Osteoblast (primary cell): ENCODE measurements around the gene FANCL. TPM values are rescaled to one million over a fixed set of nuclear protein-coding genes. Genes with fewer than 3 reads are reported as not detected.
A peak's percentile ranks its signal among the peaks of the same experiment; 100 is the strongest.

Experiments used
- DNase-seq: peaks from one replicate; pipeline ENCODE4 v3.0.0; 2011; ENCODE audit warnings: low spot score, mixed read lengths; ENCODE audit not compliant: insufficient read length; ENCODE audit errors: missing footprints
- H2AFZ ChIP-seq: 2 replicates; pipeline ENCODE4 v1.6.0; 2011; ENCODE audit warnings: mild to moderate bottlenecking, low read length
- H3K27ac ChIP-seq: 2 replicates; pipeline ENCODE4 v1.5.1; 2011; ENCODE audit warnings: mild to moderate bottlenecking, low read depth, low read length, moderate library complexity
- H3K27me3 ChIP-seq: 2 replicates; pipeline ENCODE4 v1.6.0; 2012; ENCODE audit warnings: mild to moderate bottlenecking, control low read depth, inconsistent platforms, low read length, moderate library complexity; ENCODE audit not compliant: insufficient read depth
- H3K36me3 ChIP-seq: 2 replicates; pipeline ENCODE4 v1.5.1; 2011; ENCODE audit warnings: mild to moderate bottlenecking, low read length, control low read depth, moderate library complexity; ENCODE audit not compliant: insufficient read depth
- H3K4me1 ChIP-seq: 2 replicates; pipeline ENCODE4 v1.5.1; 2011; ENCODE audit warnings: mild to moderate bottlenecking, low read length, control low read depth, moderate library complexity; ENCODE audit not compliant: insufficient read depth
- H3K4me2 ChIP-seq: 2 replicates; pipeline ENCODE4 v1.6.0; 2011; ENCODE audit warnings: mild to moderate bottlenecking, low read length; ENCODE audit not compliant: insufficient read depth
- H3K4me3 ChIP-seq: fragments of 200-600 bp; sonication (generic); 3 replicates; pipeline ENCODE4 v1.5.1; 2012; ENCODE audit warnings: mild to moderate bottlenecking, low read length, inconsistent platforms; ENCODE audit not compliant: insufficient read depth
- H3K79me2 ChIP-seq: 2 replicates; pipeline ENCODE4 v1.6.0; 2012; ENCODE audit warnings: mild to moderate bottlenecking, low read length, control low read depth, inconsistent platforms; ENCODE audit not compliant: insufficient read depth
- H3K9me3 ChIP-seq: 2 replicates; pipeline ENCODE4 v1.5.1; 2011; ENCODE audit warnings: low read depth, low read length, control low read depth
- H4K20me1 ChIP-seq: 2 replicates; pipeline ENCODE4 v1.6.0; 2012; ENCODE audit warnings: mild to moderate bottlenecking, low read length, control low read depth; ENCODE audit not compliant: insufficient read depth
- CTCF ChIP-seq: IDR thresholded peaks from 2 replicates; pipeline ENCODE4 v1.5.1; 2011; ENCODE audit warnings: mild to moderate bottlenecking, low read depth, low read length, moderate library complexity; ENCODE audit errors: extremely low read depth
- total RNA-seq: library from RNA; depleted of rRNA; stranded (reverse); fragments of >200 nt; gene quantifications from 2 replicates; pipeline ENCODE4 v1.2.3, GENCODE V29; 2012

The FANCL gene
- total RNA-seq, 1 donor, result 10.9 TPM

GRCh38 chr2:58163913-58164312 is 77.2 kb downstream of the FANCL start:
- peaks cover 9% of the 10 kb centered on the region for H3K36me3 ChIP-seq
- H3K27me3 ChIP-seq, result no peaks in the 10 kb centered on the region
- no peak for TF ChIP-seq CTCF
- H4K20me1 ChIP-seq, result no peaks in the 10 kb centered on the region
- no peak overlapping the region for H3K27ac ChIP-seq
- H2AFZ ChIP-seq, result no peak overlapping the region
- DNase-seq, result no peak
- H3K79me2 ChIP-seq, result no peaks in the 10 kb centered on the region
- H3K4me2 ChIP-seq, result no peak overlapping the region
- no peak overlapping the region for H3K4me3 ChIP-seq
- H3K9me3 ChIP-seq, result no peaks in the 10 kb centered on the region
- no peaks in the 10 kb centered on the region for H3K4me1 ChIP-seq

GRCh38 chr2:58158481-58158880 is 82.6 kb downstream of the FANCL start:
- no peak overlapping the region for H2AFZ ChIP-seq
- H4K20me1 ChIP-seq, result no peaks in the 10 kb centered on the region
- TF ChIP-seq CTCF, result no peak
- DNase-seq, result no peak
- H3K9me3 ChIP-seq, result no peaks in the 10 kb centered on the region
- H3K36me3 ChIP-seq, result peaks cover 9% of the 10 kb centered on the region
- peaks cover 17% of the 10 kb centered on the region for H3K4me1 ChIP-seq
- H3K79me2 ChIP-seq, result peaks cover 4% of the 10 kb centered on the region
- H3K4me2 ChIP-seq, result no peak overlapping the region
- H3K27ac ChIP-seq, result no peak overlapping the region
- no peak overlapping the region for H3K4me3 ChIP-seq
- no peaks in the 10 kb centered on the region for H3K27me3 ChIP-seq

GRCh38 chr2:58157754-58158153 is 83.4 kb downstream of the FANCL start:
- TF ChIP-seq CTCF, result no peak
- Histone ChIP-seq H3K4me2 (no peak overlapping the region), H4K20me1 (no peaks in the 10 kb centered on the region), H2AFZ (no peak overlapping the region), H3K9me3 (no peaks in the 10 kb centered on the region), H3K36me3 (peaks cover 9% of the 10 kb centered on the region), H3K27me3 (no peaks in the 10 kb centered on the region), H3K4me3 (no peak overlapping the region), H3K27ac (no peak overlapping the region), H3K79me2 (peaks cover 4% of the 10 kb centered on the region), H3K4me1 (peaks cover 17% of the 10 kb centered on the region)
- DNase-seq, result no peak

- no peak overlapping the region for H3K4me3 ChIP-seq
- peaks cover 9% of the 10 kb centered on the region for H3K36me3 ChIP-seq
- no peaks in the 10 kb centered on the region for H3K27me3 ChIP-seq
- peak; percentile 53 for DNase-seq
- peaks cover 17% of the 10 kb centered on the region for H3K4me1 ChIP-seq
- peaks cover 4% of the 10 kb centered on the region for H3K79me2 ChIP-seq
- H4K20me1 ChIP-seq, result no peaks in the 10 kb centered on the region
- peak overlapping the region; percentile 54 for H3K27ac ChIP-seq
- no peak overlapping the region for H2AFZ ChIP-seq
- no peak overlapping the region for H3K4me2 ChIP-seq
- no peaks in the 10 kb centered on the region for H3K9me3 ChIP-seq
- TF ChIP-seq CTCF, result no peak
Observed at GRCh38 chr2:58156780-58157179, 84.3 kb downstream of the FANCL start.
